Pancreas (tissue), 10 donors: ENCODE data around the gene PGA4. TPM values are rescaled to one million over a fixed set of nuclear protein-coding genes. Genes with fewer than 3 reads are reported as not detected.
"Not testable (repeated sequence)": the region's sequence is repeated elsewhere in the genome, so short reads cannot be mapped to it uniquely, and the experiment has no call there.

ENCODE experiments used
- ATAC-seq, 4 donors: fragments of 200-7000 bp; cut with Tn5 transposase; one replicate each; pipeline versions ENCODE4 v1.8.0 to v1.9.1; 2020; ENCODE audit warnings: mild to moderate bottlenecking in 4 of 4, moderate library complexity in 4 of 4
- DNase-seq, 6 donors: peaks; one replicate each; pipeline ENCODE4 v3.0.0-alpha.2; 2020
- FAIRE-seq: peaks from 2 replicates; lab custom pipeline; 2012; peaks lifted over from hg19 to GRCh38; lab: Jason Lieb, UNC
- H3K27ac ChIP-seq, 4 donors: fragments of 200-600 bp; sonication (generic); 1 replicate in 3 of 4; 2 replicates in 1 of 4; pipeline versions ENCODE4 v1.5.0 to v1.8.0; 2020
- H3K27me3 ChIP-seq, 4 donors: fragments of 200-600 bp; one replicate each; pipeline ENCODE4 v1.8.0; 2021
- H3K36me3 ChIP-seq, 3 donors: fragments of 200-600 bp; sonication (generic) in 1 of 3; one replicate each; pipeline versions ENCODE4 v1.5.0 to v1.8.0; 2020 to 2021
- H3K4me1 ChIP-seq, 3 donors: fragments of 200-600 bp; one replicate each; pipeline ENCODE4 v1.8.0; 2021
- H3K4me3 ChIP-seq, 4 donors: fragments of 200-600 bp; sonication (generic) in 2 of 4; one replicate each; pipeline versions ENCODE4 v1.5.0 to v1.8.0; 2020 to 2021
- H3K9me3 ChIP-seq, 4 donors: fragments of 200-600 bp; one replicate each; pipeline ENCODE4 v1.8.0; 2021
- WGBS, 2 donors: extraction: QIAGEN DNeasy Blood & Tissue Kit; methylation state at CpG; one replicate each; pipeline ENCODE4 v1.1.7; 2013; 5-methylcytosine and 5-hydroxymethylcytosine counted together
- intact Hi-C, 3 donors: fragments of 100-400 bp; cut with DNase I; formaldehyde crosslinking; loops; one replicate each; pipeline versions ENCODE4 v1.11.1 to v1.14.2; 2022
- polyA plus RNA-seq, 2 donors: library from polyadenylated mRNA; stranded (reverse); fragments of 200-250 nt; gene quantifications; one replicate each; pipeline ENCODE4 v1.2.3, GENCODE V29; 2013
- total RNA-seq, 6 donors: library from RNA; stranded (reverse); fragmentation: NEBNext Ultra II Directional in 4 of 6; extraction: Animal tissue kit (Norgen Biotek cat#: 25700) in 4 of 6; gene quantifications; one replicate each; pipeline versions ENCODE4 v1.2.1 to v1.2.4, GENCODE V29; 2021 to 2023
- TF ChIP-seq, protein P1 (sequence below), 4 donors: fragments of 200-600 bp; sonication (generic) in 3 of 4; IDR thresholded peaks; one replicate each; pipeline versions ENCODE4 v1.5.0 to v1.8.0; 2021; ENCODE audit warnings: antibody characterized with exemption in 4 of 4
- donor health status: healthy with polysubstance abuse.
- donor health status: DM: no; HTN: no; CAD: no; lungs with moderate emphysema.
- donor health status: DM: no; HTN: no; CAD: no.
- donor health status: control.
- donor health status: control.
- donor health status: Bipolar disorder and iron deficiency.
- donor health status: DM: yes; HTN: yes; CAD: no.
- donor health status: DM: no; HTN: no; CAD: no.
- donor health status: DM: no; HTN: no; CAD: no.
- donor health status: DM: yes; HTN: yes; CAD: no.

Gene PGA4
- total and polyA plus RNA-seq, 8 donors, result 0.16 to 4.6 (median 2.2) TPM; not detected in 1

DNA sequence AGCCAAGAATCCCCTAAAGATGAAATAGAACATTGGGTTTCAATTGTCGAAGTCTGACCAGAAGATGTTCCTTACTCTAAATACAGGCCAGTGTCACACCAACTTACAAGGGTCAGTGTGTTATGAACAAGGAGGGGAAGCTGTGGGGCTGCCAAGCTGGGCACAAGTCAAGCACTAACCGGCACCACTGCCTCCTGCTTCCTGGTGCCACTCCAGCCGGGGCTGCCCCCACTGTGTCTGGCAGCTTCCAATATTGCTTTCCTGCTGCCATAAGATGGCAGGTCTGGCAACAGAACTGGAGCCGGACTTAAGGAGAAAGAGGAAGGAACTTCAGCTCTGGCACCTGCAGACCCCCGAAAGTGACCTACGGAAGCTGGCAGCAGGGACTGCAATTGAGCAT is 47.2 kb upstream of the PGA4 start:
- intact Hi-C loops, result loop anchor here in 1 of 3 donors (5.0 kb wide), 1 partner anchor 38 kb away; no protein-coding TSS in a partner anchor
- TF ChIP-seq, protein P1, sequence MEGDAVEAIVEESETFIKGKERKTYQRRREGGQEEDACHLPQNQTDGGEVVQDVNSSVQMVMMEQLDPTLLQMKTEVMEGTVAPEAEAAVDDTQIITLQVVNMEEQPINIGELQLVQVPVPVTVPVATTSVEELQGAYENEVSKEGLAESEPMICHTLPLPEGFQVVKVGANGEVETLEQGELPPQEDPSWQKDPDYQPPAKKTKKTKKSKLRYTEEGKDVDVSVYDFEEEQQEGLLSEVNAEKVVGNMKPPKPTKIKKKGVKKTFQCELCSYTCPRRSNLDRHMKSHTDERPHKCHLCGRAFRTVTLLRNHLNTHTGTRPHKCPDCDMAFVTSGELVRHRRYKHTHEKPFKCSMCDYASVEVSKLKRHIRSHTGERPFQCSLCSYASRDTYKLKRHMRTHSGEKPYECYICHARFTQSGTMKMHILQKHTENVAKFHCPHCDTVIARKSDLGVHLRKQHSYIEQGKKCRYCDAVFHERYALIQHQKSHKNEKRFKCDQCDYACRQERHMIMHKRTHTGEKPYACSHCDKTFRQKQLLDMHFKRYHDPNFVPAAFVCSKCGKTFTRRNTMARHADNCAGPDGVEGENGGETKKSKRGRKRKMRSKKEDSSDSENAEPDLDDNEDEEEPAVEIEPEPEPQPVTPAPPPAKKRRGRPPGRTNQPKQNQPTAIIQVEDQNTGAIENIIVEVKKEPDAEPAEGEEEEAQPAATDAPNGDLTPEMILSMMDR (IDR thresholded peaks at IDR 0.05), result no peak
- H3K4me1 ChIP-seq, result peaks cover 0 to 18% (median 0%) of the 10 kb centered on the region in 3 donors
- DNase-seq (no peak), ATAC-seq (peak in 2 of 4 donors; percentile 50 to 59), FAIRE-seq (no peak)
- H3K27me3 ChIP-seq, result no peaks in the 10 kb centered on the region
- peak overlapping the region in 2 of 4 donors; percentile 32 to 60 for H3K27ac ChIP-seq
- no peaks in the 10 kb centered on the region for H3K9me3 ChIP-seq
- H3K4me3 ChIP-seq, result no peak overlapping the region
- WGBS, 2 donors, result 78 to 83% methylated on average over 6 of the region's 6 CpGs
- H3K36me3 ChIP-seq, result no peaks in the 10 kb centered on the region

DNA sequence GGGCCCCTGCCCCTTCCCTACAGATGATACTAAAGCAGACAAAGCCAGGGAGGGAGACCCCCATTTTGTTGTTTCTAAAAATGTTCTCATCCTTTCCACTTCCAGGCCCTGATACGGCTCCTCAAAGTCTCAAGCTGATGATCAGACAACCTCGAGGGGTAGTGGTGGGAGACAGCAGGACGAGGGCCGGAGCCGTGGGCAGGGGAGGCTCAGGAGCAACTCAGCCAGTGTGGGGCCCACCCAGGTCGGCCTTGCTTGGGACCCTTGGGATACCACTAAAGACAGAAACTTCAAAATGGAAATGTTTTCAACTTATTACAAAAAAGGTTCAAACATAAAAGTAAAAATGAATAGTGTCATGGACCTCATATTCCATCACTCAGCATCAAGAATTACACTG is 45.7 kb upstream of the PGA4 start:
- ATAC-seq (no peak), FAIRE-seq (no peak), DNase-seq (no peak)
- Histone ChIP-seq H3K4me3 (no peak overlapping the region), H3K36me3 (no peaks in the 10 kb centered on the region), H3K27ac (no peak overlapping the region), H3K27me3 (no peaks in the 10 kb centered on the region), H3K9me3 (no peaks in the 10 kb centered on the region), H3K4me1 (peaks cover 0 to 18% (median 0%) of the 10 kb centered on the region in 3 donors)
- TF ChIP-seq, protein P1 (IDR thresholded peaks at IDR 0.05), result no peak
- 67 to 71% methylated on average over 6 of the region's 6 CpGs for WGBS, 2 donors
- intact Hi-C loops, result loop anchor here in 1 of 3 donors (5.0 kb wide), 1 partner anchor 39 kb away; no protein-coding TSS in a partner anchor

DNA sequence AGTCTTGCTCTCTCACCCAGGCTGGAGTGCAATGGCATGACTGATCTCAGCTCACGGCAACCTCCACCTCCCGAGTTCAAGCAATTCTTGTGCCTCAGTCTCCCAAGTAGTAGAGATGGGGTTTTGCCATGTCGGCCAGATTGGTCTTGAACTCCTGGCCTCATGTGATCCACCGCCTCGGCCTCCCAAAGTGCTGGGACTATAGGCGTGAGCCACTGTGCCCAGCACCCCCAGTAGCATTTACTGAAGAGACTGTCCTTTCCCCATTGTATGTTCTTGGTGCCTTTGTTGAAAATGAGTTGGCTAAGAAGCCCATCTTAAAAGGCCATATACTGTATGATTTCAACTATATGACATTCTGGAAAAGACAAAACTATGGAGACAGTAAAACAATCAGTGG is 41.9 kb upstream of the PGA4 start:
- ATAC-seq, H3K36me3 ChIP-seq: not testable (repeated sequence)

DNA sequence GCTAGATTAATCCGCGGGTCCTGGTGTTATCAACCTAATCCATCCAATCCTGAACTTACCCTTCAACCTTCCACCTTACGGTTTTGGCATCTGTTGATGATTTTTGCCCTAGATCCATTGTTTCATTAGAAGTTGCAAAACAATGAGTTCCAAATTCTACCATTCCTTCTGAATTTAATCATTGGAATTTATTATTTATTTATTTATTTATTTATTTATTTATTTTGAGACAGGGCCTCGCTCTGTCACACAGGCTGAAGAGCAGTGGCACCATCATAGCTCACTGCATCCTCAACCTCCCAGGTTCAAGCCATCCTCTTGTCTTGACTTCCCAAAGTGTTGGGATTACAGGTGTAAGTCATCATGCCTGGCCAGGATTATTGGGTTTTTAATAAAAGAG is 40.7 kb upstream of the PGA4 start:
- Histone ChIP-seq H3K4me3 (no peak overlapping the region), H3K9me3 (no peaks in the 10 kb centered on the region), H3K27ac (no peak overlapping the region), H3K27me3 (no peaks in the 10 kb centered on the region), H3K36me3 (no peaks in the 10 kb centered on the region), H3K4me1 (no peaks in the 10 kb centered on the region)
- intact Hi-C loops, result loop anchor here in 2 of 3 donors (10.0 kb wide), 1 partner anchor 347 kb away; no protein-coding TSS in a partner anchor
- FAIRE-seq, result no peak
- ATAC-seq, result no peak
- TF ChIP-seq, protein P1 (IDR thresholded peaks at IDR 0.05), result no peak
- 88 to 93% methylated on average over 4 of the region's 4 CpGs for WGBS, 2 donors
- no peak for DNase-seq

More for the DNA sequence above, 41.9 kb upstream of the PGA4 start:
- not testable (repeated sequence) for FAIRE-seq, DNase-seq, H3K9me3 ChIP-seq, H3K27ac ChIP-seq, H3K4me3 ChIP-seq, H3K4me1 ChIP-seq, H3K27me3 ChIP-seq
- intact Hi-C loops, result loop anchor here in 2 of 3 donors (10.0 kb wide), 1 partner anchor 345 kb away; no protein-coding TSS in a partner anchor
- 85 to 88% methylated on average over 6 of the region's 6 CpGs for WGBS, 2 donors

DNA sequence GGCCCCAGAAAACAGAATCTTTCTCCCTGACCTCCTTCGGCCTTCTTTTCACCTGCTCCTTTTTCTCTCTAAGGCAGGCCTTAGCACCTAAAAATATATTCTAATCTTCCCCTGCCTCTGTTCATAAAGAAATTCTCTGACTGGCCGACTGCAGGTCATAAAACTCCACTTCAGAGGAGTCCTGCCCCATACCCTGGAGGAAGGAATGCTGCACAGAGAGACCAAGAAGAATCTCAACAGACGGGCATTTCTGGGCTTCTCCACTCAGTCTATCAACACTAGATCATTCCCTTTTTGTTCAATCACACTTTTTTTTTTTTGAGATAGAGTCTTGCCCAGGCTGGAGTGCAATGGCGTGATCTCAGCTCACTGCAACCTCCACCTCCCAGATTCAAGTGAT is 38.5 kb upstream of the PGA4 start:
- H3K27me3 ChIP-seq, result no peaks in the 10 kb centered on the region
- no peaks in the 10 kb centered on the region for H3K9me3 ChIP-seq
- no peak overlapping the region for H3K4me3 ChIP-seq
- no peak for DNase-seq
- intact Hi-C loops, result loop anchor here in 2 of 3 donors (10.0 kb wide), 1 partner anchor 349 kb away; no protein-coding TSS in a partner anchor
- no peak for ATAC-seq
- H3K36me3 ChIP-seq, result no peaks in the 10 kb centered on the region
- H3K4me1 ChIP-seq, result no peaks in the 10 kb centered on the region
- whole genome bisulfite sequencing, 2 donors, result 79 to 93% methylated on average over 4 of the region's 4 CpGs
- TF ChIP-seq, protein P1 (IDR thresholded peaks at IDR 0.05), result no peak
- H3K27ac ChIP-seq, result no peak overlapping the region
- no peak for FAIRE-seq
